ENCODE data around the gene CYTH1.

The CYTH1 gene

DNA sequence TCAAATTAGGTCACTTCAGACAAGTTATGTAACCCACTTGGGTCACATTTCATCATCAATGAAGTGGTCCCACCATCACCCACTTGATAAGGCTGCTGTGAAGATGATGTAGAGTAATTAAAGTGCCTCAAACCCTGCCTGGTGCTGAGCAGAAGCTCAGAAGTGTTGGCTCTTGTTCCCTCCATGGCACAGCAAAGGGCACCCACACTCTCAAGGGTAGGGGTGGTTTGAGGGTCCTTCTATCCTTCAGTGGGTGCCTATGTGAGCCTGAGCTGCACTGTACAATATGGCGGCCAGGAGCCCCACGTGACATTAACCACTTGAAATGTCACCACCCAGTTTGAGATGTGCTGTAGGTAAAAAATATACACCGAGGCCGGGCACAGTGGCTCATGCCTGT, 71.5 kb downstream of the CYTH1 start:
- no peak for DNase-seq

GRCh38 chr17:78709751-78710181, 72.3 kb downstream of the CYTH1 start:
- no peak for DNase-seq

DNA sequence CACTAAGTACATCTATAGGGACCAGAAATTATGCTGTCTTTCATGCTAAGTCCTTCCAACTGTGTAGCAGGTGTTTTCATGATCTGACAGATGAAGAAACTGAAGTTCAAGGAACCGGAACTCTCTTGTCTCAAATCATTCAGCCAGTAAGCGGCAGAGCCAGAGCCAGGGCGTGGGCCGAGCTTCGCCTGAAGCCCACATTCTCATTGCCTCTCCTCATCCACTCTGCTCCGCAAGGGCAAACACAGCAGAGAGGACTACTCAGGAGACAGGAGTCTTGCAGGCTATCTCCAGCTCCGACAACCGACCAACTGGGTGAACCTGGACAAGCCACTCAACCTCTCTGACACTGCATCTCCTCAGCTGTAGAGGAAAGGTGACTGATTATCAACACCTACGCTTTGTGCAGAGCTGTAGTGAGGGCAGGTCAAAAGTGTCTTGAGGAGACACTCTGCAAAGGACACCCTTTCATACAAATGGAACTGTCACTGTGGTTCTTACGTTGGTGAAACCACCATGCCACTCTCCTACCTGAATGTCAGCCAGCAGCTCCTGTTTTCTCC, 72.9 kb downstream of the CYTH1 start:
- no peak for DNase-seq

- DNase-seq: peak; percentile 87
Observed at GRCh38 chr17:78708510-78708973, 73.5 kb downstream of the CYTH1 start.

GRCh38 chr17:78707923-78708322, 74.2 kb downstream of the CYTH1 start:
- DNase-seq: no peak

DNA sequence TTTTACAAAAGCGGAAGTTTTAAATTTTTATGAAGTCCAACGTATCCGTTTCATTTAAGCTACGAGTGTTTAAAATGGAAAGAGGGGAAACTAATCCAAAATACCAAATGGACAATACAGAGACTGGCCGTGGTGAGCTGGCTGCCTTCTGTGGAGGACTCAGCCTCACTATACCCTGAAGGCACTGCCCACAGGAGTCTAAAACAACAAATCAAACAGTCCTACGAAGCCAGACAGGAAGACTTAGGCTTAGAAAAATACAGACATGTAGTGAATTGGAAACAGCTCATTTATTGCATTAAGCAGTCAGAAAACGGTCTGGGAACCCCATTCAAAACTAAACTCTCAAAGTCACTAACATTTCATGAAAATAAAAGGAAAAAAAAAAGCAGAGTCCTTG, 75.1 kb downstream of the CYTH1 start:
- no peak for DNase-seq

DNA sequence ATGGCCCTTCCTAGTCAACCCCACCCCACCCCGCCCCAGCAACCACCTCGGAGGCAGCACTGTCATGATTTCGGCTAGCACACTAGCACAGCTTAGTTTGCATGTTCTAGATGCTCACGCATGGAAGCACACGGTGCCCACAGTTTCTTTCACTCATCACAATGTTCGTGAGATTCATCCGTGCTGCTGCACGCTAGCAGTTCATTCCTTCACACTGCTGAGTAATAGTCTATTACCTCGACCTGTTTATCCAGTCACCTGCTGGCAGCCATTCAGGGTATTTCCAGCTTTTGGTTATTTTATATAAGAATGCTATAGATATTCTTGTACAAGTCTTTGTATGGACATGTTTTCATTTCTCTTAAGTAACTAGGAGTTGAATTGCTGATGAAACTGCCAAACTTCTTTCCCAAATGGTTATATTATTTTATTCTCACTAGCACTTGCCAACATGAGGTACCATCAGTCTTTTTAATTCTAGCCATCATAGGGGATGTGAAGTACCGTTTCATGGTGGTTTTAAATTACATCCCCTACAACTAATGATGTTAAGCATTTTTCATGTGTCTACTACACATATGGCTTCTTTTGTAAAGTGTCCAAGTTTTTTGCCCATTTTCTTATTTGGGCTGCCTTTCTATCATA, 75.7 kb downstream of the CYTH1 start:
- DNase-seq: no peak

GRCh38 chr17:78705071-78705470, 77.0 kb downstream of the CYTH1 start:
- no peak for DNase-seq

GRCh38 chr17:78704594-78704993, 77.5 kb downstream of the CYTH1 start:
- DNase-seq: no peak

GRCh38 chr17:78697554-78698343, 84.3 kb downstream of the CYTH1 start:
- DNase-seq: no peak

- no peak for DNase-seq
Observed at GRCh38 chr17:78697122-78697521, 85.0 kb downstream of the CYTH1 start.

DNA sequence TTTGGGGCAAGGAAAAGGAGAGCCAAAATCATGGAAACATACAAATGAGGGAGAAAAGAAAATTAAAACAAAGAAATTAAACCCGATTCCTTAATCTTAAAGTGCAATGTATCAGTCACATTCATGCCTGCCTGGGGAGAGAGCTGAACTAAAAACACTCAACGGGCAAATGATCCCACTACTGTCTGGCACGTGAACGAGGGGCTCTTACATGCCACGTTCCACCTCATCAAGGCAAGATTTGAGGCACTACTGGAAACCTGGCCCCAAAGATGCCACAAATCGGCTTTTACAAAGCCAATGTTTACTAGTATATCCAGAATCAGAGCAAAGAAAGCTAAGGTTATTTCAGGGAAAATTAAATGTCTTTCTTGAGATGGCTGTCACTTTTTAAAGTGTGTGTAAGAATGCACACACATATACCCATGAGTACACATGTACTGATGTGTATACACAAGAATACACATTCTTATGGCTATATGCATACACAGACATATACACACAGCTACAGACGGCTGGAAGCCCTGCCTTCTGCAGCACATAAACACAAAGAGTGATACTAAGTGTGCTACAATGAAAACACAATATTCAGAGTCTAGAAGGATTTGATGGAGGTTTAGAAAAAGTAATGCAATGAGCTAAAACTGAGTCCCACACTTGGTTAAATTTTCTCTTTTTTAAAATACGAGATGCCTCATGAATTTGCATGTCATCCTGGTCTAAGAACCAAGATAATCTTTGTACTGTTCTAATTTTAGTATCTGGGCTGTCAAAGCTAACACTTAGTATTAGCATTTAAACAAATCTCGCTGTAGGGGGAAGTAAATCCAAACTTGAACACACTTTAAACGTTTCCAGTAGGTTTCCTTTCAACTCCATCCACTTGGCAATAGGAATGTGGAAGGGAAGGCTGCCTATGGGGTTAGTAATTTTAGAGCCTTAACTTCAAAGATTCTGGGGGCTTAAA, 85.8 kb downstream of the CYTH1 start:
- no peak for DNase-seq

DNA sequence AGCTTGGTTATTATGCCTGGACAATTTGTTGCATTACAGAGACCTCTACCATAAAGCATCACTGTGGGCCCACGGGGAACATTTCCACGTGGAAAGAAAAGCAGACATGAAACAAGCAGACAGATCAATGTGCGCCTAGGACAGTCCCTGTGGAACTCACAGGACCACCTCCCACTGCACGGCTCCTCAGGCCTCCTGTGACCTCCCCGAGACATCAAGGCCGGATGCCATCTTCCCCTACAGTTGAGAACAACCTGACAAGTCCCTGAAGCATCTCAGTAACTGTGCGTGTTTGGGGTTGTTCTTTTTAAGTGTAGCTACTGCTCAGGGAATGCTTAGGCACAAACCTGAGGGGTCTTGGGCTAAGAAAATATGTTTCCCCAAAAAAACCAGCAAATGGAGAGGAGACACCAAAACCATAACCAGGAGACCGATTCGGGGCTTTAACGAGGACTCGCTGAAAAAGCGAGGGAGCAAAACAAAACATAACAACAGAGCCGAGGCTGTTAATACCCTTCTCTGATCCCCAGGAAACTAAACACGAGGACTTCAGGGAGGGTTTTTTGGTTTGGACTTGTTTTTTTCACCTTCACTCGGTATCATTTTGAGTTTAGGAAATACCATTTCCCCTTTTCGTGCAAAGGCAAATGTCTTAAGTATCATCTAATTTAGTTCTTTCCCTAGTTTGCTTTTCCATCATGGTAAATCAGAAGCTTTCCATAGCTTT, 87.1 kb downstream of the CYTH1 start:
- no peak for DNase-seq

- no peak for DNase-seq
Observed at GRCh38 chr17:78693346-78694083, 88.6 kb downstream of the CYTH1 start.

- DNase-seq: no peak
Observed at GRCh38 chr17:78692460-78693010, 89.5 kb downstream of the CYTH1 start.

DNA sequence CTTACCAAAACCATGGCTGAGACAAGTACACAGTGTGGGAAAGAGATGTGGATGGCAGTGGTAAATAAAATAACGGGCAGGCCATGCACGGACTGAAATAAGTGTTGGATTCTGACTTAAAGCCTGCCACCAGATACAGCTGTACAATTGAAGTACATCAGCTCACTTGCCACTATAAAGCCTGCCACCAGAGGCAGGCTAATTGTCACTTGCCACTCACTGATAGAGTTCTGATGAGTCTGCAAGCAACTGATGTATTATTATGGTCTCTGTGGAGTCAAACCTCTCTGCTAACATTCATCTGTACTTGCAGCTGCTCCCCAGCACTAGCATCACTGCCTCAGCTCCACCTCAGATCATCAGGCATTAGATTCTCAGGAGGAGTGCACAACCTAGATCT, 93.0 kb downstream of the CYTH1 start:
- DNase-seq: no peak

- DNase-seq: no peak
Observed at GRCh38 chr17:78687944-78688343, 94.1 kb downstream of the CYTH1 start.

DNA sequence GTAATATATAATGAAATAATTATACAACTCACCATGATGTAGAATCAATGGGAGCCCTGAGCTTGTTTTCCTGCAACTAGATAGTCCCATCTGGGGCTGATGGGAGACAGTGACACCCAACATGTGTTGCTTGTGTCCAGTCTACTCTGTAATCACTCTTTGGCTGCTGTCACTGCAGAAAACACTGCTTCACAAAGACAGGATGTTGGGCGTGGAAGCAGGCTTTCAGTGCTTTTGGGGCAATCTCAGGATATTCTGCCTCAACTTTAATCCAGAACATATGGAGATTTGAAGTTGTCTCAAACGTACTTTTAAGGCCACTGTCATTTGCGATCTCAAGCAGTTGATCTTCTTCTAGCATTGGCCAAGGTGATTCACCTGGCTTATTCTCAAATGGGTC, 94.9 kb downstream of the CYTH1 start:
- DNase-seq: no peak

GRCh38 chr17:78684026-78684425, 98.0 kb downstream of the CYTH1 start:
- no peak for DNase-seq

DNA sequence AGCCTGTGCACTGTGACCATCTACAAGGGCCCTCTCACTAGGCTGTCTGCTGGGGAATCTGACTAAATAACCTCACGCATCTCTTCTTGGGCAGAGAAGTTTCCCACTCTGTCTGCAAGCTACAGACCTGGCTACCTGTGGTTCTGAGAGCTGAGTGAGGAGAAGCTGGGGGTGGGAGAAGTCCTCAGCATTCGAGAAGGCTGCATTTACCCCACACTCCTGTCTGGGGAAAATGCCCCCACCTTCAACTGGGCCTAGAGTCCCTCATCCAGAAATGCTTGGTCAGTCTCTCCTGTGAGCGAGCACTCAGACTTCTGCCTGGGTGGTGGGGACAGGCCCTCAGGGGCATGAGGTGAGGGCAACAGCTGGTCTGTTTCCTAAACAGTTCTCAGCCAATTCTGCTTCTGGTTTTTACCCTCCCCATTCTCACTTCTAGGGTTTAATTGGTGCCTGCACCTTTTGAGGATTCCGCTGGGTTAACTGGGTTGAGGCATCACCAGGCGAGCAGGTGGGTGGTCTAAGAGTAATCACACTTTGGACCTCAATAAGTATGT, 98.6 kb downstream of the CYTH1 start:
- DNase-seq: no peak

GRCh38 chr17:78682363-78682762, 99.7 kb downstream of the CYTH1 start:
- no peak for DNase-seq
